BLaER1 treated with 17β-estradiol and CSF1 and Interleukin-3, amounts not matched to agents 10 nM and 100 nM (cell line): ENCODE measurements around the gene ERBB2.

Experiments used
- H3K27ac ChIP-seq, 11 experiments: shearing (Covaris generic); formaldehyde crosslinking; 2 replicates each; pipeline ENCODE4 v1.8.1; 2022
- H3K27me3 ChIP-seq, 11 experiments: shearing (Covaris generic); formaldehyde crosslinking; 2 replicates each; pipeline ENCODE4 v1.8.1; 2022
- H3K36me3 ChIP-seq, 11 experiments: shearing (Covaris generic); formaldehyde crosslinking; 2 replicates each; pipeline ENCODE4 v1.8.1; 2022
- H3K4me1 ChIP-seq, 10 experiments: shearing (Covaris generic); formaldehyde crosslinking; 2 replicates each; pipeline ENCODE4 v1.8.1; 2022
- H3K4me2 ChIP-seq, 11 experiments: shearing (Covaris generic); formaldehyde crosslinking; 2 replicates each; pipeline ENCODE4 v1.8.1; 2022
- H3K4me3 ChIP-seq, 10 experiments: shearing (Covaris generic); formaldehyde crosslinking; 2 replicates each; pipeline ENCODE4 v1.8.1; 2022
- H3K9ac ChIP-seq, 11 experiments: shearing (Covaris generic); formaldehyde crosslinking; 2 replicates each; pipeline ENCODE4 v1.8.1; 2022
- H3K9me3 ChIP-seq, 11 experiments: shearing (Covaris generic); formaldehyde crosslinking; replicated peaks in 1 of 11; 2 replicates each; pipeline ENCODE4 v1.8.1; 2022
- H4K20me1 ChIP-seq, 11 experiments: shearing (Covaris generic); formaldehyde crosslinking; 2 replicates each; pipeline ENCODE4 v1.8.1; 2022
- Cebpa-rat ChIP-seq, 11 experiments: shearing (Covaris generic); IDR thresholded peaks; 2 replicates each; pipeline ENCODE4 v1.8.1; 2022

The ERBB2 gene

DNA sequence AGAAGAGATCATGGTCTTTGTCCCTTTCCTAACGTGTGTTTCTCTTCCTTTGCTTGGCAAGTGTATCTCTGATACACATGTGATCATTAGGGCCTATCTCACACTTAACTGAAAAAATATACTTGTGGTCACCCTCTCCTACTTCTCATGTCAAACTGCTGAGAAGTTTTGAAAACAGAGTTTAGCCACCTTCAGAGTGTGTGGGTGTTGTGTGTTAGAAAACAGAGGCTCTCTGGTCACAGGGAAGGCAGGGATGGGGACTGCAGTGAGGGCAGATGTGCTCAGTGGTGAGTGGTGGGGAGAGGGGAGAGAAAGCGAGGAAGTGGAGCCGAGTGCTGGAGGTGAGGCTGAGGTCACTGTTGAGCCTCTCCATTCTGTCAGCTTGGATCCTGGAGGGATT, 67.3 kb downstream of the ERBB2 start:
- no peak overlapping the region for H3K4me3 ChIP-seq
- peaks cover 0 to 13% (median 7%) of the 10 kb centered on the region in 11 experiments; a peak in 9 of 22 replicates for H3K9me3 ChIP-seq
- TF ChIP-seq Cebpa-rat (IDR thresholded peaks at IDR 0.05), result no peak
- no peaks in the 10 kb centered on the region for H4K20me1 ChIP-seq
- peaks cover 24 to 42% (median 34%) of the 10 kb centered on the region in 10 experiments for H3K4me1 ChIP-seq
- no peak overlapping the region for H3K27ac ChIP-seq
- H3K27me3 ChIP-seq, result no peaks in the 10 kb centered on the region
- H3K9ac ChIP-seq, result peak overlapping the region in 1 of 11 experiments; percentile 2; a peak in 1 of 22 replicates
- peak overlapping the region; percentile 6 to 88 (median 57) for H3K4me2 ChIP-seq
- no peaks in the 10 kb centered on the region for H3K36me3 ChIP-seq

DNA sequence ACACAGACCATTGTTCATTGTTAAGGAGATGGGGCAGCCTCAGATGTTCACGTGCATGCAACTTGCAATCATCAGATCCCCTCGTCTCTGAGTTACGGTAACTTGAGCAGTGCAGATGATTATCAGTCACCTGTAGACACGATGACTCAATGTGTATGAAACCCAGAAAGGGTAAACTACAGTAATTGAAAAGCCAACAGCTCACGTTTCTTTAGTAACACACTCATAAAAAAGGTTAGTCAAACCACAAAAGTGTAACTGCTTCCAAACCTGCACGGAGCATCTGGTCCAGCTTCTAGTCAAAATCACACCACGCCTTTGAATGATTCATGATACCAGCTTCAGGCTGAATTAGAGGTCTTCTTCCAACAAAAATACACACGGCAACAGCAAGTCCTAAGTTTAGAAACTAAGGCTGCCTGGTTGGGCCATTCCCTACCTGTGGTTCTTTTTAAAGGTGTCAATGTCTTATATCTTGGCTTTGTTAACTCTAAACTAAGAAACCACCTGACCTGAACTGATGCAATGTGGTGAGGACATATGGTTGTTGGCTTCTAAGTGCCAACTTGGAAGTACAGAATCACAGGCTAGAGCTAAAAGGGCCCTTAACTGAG, 70.2 kb downstream of the ERBB2 start:
- H3K4me2 ChIP-seq, result no peak overlapping the region
- H3K27ac ChIP-seq, result no peak overlapping the region
- H3K9me3 ChIP-seq, result peaks cover 0 to 12% (median 7%) of the 10 kb centered on the region in 11 experiments; a peak in 9 of 22 replicates
- peaks cover 0 to 2% (median 0%) of the 10 kb centered on the region in 11 experiments; a peak in 1 of 22 replicates for H3K27me3 ChIP-seq
- H3K4me1 ChIP-seq, result peaks cover 27 to 39% (median 31%) of the 10 kb centered on the region in 10 experiments
- no peaks in the 10 kb centered on the region for H4K20me1 ChIP-seq
- no peaks in the 10 kb centered on the region for H3K36me3 ChIP-seq
- no peak for TF ChIP-seq Cebpa-rat (IDR thresholded peaks at IDR 0.05)
- H3K9ac ChIP-seq, result no peak overlapping the region
- H3K4me3 ChIP-seq, result no peak overlapping the region

DNA sequence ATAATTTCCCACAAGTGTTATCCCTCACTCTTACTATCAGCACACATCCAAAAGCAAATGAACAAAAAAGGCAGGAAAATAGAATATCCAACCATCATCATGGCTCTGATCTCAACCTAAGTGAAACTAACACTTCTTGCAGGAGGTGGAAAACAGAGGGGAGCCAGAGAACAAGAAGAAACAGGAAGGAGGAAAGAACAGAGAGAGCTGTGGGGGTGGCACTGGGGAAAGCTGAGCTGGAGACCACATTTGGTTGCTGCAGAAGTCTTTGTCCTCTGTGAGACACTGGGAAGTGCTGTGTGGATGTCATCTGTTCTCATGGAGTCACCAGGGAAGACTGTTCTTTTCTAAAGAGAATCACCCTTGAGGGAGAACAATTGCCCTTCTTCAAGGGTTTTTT, 72.6 kb downstream of the ERBB2 start:
- H3K4me2 ChIP-seq, result peak overlapping the region; percentile 15 to 63 (median 46); a peak in 21 of 22 replicates
- no peaks in the 10 kb centered on the region for H3K36me3 ChIP-seq
- no peak for TF ChIP-seq Cebpa-rat (IDR thresholded peaks at IDR 0.05)
- H3K9ac ChIP-seq, result no peak overlapping the region
- no peak overlapping the region for H3K4me3 ChIP-seq
- H4K20me1 ChIP-seq, result no peaks in the 10 kb centered on the region
- no peak overlapping the region for H3K27ac ChIP-seq
- peaks cover 9 to 16% (median 11%) of the 10 kb centered on the region in 10 experiments; a peak in 19 of 20 replicates for H3K4me1 ChIP-seq
- H3K9me3 ChIP-seq, result no peaks in the 10 kb centered on the region
- peaks cover 0 to 3% (median 0%) of the 10 kb centered on the region in 11 experiments; a peak in 1 of 22 replicates for H3K27me3 ChIP-seq

DNA sequence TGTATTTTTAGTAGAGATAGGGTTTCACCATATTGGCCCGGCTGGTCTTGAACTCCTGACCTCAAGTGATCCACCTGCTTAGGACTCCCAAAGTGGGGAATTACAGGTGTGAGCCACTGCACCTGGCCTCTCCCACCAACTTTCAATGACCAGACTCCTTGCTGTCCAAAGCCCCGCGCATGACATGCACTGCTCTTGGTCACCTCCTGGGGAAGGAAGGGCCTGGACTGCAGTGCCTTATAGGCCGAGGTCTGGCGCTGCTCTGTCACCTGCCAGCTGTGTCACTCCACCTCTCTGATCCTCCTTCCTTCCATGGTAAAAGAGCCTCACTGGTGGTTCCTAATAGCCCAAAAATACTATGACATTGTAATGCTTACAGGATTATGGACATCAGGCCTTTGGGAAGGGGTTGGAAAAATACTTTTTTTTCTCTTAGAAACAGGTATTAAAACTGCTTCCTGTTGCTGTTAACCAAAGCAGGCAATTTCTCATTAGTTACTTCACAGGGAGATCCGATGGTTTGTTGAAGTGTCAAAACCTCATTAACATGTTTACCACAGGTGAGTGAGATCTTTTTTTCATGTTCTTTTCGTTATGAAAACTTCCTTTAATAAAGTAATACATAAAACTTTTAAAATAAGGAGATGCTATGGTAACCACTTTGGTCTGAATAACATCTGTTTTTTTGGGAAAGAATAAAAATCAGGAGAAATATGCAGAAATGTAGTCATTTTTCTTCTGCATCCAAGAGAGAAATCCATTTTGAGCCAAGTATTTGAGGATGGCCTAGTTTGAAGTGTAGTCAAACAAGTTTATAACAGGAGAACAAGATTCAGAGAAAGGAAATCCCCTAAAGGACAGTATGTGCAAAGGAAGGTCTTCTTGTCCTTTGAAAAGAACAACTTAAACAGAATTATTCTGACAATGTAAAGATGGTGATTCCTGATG, 73.4 kb downstream of the ERBB2 start:
- no peak for TF ChIP-seq Cebpa-rat (IDR thresholded peaks at IDR 0.05)
- Histone ChIP-seq H3K27ac (no peak overlapping the region), H3K4me3 (no peak overlapping the region), H3K4me1 (peaks cover 7 to 12% (median 10%) of the 10 kb centered on the region in 10 experiments; a peak in 19 of 20 replicates), H3K9ac (no peak overlapping the region), H4K20me1 (no peaks in the 10 kb centered on the region), H3K36me3 (no peaks in the 10 kb centered on the region), H3K4me2 (peak overlapping the region; percentile 15 to 63 (median 46); a peak in 19 of 22 replicates), H3K9me3 (no peaks in the 10 kb centered on the region), H3K27me3 (peaks cover 0 to 7% (median 0%) of the 10 kb centered on the region in 11 experiments; a peak in 1 of 22 replicates)

DNA sequence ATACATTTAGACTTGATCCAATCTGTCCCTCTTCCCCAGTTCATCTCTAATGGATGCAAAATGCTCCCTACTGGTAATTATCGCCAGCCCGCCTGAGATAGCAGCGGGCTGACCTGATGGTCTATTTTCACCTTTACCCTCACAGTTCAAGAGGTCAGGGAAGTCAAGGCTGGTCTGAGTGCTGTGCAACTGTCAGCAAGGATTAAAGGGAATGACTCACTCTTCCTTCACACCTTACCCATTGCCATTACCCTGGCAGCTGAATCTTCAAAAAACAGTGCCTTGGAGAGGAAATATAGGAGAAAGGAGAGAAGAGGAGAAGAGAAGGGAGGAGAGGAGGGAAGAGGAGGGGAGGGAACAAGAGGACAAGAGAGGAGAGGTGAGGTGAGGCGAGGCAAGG, 74.2 kb downstream of the ERBB2 start:
- H3K4me3 ChIP-seq, result no peak overlapping the region
- no peak overlapping the region for H3K4me2 ChIP-seq
- peaks cover 0 to 10% (median 0%) of the 10 kb centered on the region in 11 experiments; a peak in 1 of 22 replicates for H3K27me3 ChIP-seq
- H3K4me1 ChIP-seq, result peaks cover 7 to 12% (median 10%) of the 10 kb centered on the region in 10 experiments; a peak in 19 of 20 replicates
- no peaks in the 10 kb centered on the region for H3K9me3 ChIP-seq
- H3K27ac ChIP-seq, result no peak overlapping the region
- no peak for TF ChIP-seq Cebpa-rat (IDR thresholded peaks at IDR 0.05)
- H3K9ac ChIP-seq, result no peak overlapping the region
- H3K36me3 ChIP-seq, result no peaks in the 10 kb centered on the region
- H4K20me1 ChIP-seq, result no peaks in the 10 kb centered on the region

DNA sequence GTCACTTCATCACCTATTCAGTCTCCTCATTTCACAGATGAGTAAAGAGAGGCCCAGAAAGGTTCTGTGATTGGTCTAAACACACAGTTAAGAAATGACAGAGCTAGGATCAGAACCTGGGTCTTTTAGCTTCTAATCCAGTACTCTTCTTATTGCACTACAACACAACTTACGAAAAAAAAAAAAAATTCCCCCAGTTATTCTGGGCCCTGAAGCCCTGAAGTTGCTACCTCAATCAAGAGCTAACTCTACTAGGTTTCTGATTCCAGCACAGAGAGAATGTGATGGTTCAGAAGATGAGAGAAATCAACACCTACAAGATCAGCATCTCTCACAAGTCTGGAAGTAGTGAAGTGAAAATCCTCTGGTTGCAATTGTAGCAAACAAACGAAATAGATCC, 75.2 kb downstream of the ERBB2 start:
- Histone ChIP-seq H3K9me3 (no peaks in the 10 kb centered on the region), H3K27me3 (peaks cover 0 to 16% (median 0%) of the 10 kb centered on the region in 11 experiments; a peak in 2 of 22 replicates), H3K27ac (no peak overlapping the region), H3K36me3 (no peaks in the 10 kb centered on the region), H4K20me1 (no peaks in the 10 kb centered on the region), H3K4me1 (peaks cover 7 to 12% (median 10%) of the 10 kb centered on the region in 10 experiments; a peak in 19 of 20 replicates), H3K4me3 (no peak overlapping the region), H3K9ac (no peak overlapping the region), H3K4me2 (no peak overlapping the region)
- TF ChIP-seq Cebpa-rat (IDR thresholded peaks at IDR 0.05), result no peak

DNA sequence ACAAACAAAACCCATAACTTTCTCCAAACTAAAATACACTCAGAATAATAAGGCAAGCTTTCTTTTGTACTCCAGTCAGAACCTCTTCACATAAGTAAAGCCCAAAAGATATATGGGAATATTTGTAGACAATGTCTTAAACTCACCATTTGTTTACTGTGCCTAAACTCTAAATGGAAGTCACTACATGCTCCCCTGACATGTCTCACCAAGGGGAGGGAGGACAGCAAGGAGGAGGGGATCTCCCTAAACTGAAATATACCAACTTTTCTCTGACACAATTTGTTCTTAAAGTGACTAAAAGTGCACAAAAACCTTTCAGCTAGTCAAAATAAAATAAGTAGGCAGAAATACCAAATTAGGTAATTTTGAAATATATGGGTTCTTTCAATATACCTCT, 76.4 kb downstream of the ERBB2 start:
- peaks cover 0 to 28% (median 0%) of the 10 kb centered on the region in 11 experiments; a peak in 3 of 22 replicates for H3K27me3 ChIP-seq
- no peak for TF ChIP-seq Cebpa-rat (IDR thresholded peaks at IDR 0.05)
- no peaks in the 10 kb centered on the region for H3K36me3 ChIP-seq
- no peak overlapping the region for H3K4me3 ChIP-seq
- H3K9me3 ChIP-seq, result no peaks in the 10 kb centered on the region
- peaks cover 13 to 20% (median 16%) of the 10 kb centered on the region in 10 experiments for H3K4me1 ChIP-seq
- no peak overlapping the region for H3K27ac ChIP-seq
- no peaks in the 10 kb centered on the region for H4K20me1 ChIP-seq
- H3K4me2 ChIP-seq, result no peak overlapping the region
- no peak overlapping the region for H3K9ac ChIP-seq

DNA sequence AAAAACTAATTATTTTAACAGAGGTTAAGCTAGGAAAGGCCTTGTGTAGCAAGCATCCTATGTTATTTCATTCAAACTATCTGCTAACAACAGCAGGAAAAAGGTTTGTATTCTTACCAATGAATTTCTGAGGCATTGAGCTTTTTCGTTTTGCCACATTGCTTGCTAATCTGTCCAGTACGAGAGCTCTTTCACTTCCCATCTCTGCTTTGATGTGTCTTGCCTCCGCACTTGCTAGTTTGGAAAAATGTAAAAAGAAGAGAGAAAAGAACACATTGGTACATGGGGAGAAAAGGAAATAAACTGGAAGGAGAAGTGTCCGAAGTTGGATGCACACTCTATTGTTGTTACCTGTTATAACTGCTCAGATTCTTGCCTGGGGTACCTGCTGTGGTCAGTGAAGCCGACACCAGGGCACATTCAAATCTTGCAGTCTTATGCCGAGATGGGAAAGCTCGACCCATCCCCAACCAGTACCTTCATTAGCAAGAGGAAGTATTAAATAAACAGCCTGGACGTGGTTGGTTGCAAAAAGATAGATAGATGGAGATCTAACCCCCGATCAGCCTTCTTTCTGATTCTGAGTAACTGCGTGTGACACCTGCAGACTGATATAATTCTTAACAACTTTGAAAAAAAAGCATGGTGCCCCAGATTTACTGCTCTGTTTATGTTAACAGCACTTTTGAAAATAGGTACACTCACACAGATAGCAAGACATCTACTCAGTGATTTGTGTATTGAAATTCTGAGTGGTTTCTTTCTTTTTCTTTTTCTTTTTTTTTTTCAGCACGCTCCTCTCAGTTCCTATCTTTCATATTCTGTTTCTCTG, 77.9 kb downstream of the ERBB2 start:
- H3K36me3 ChIP-seq, result no peaks in the 10 kb centered on the region

More for the DNA sequence above, 77.9 kb downstream of the ERBB2 start:
- Histone ChIP-seq H3K4me2 (no peak overlapping the region), H3K27me3 (peaks cover 0 to 43% (median 0%) of the 10 kb centered on the region in 11 experiments; a peak in 8 of 22 replicates), H3K9ac (no peak overlapping the region), H3K4me1 (peaks cover 12 to 22% (median 19%) of the 10 kb centered on the region in 10 experiments), H4K20me1 (no peaks in the 10 kb centered on the region), H3K9me3 (no peaks in the 10 kb centered on the region), H3K27ac (no peak overlapping the region), H3K4me3 (no peak overlapping the region)
- no peak for TF ChIP-seq Cebpa-rat (IDR thresholded peaks at IDR 0.05)
